ENCODE results near the gene CHCHD1.
"Not testable (repeated sequence)": the region's sequence is repeated elsewhere in the genome, so short reads cannot be mapped to it uniquely, and the experiment has no call there.

Gene CHCHD1

GRCh38 chr10:73814276-73814895 is 32.5 kb downstream of the CHCHD1 start:
- DNase-seq, result no peak

GRCh38 chr10:73814896-73815718 is 33.3 kb downstream of the CHCHD1 start:
- no peak for DNase-seq

GRCh38 chr10:73815719-73816030 is 33.8 kb downstream of the CHCHD1 start:
- DNase-seq, result no peak

GRCh38 chr10:73816917-73817729 is 35.3 kb downstream of the CHCHD1 start:
- no peak for DNase-seq

DNA sequence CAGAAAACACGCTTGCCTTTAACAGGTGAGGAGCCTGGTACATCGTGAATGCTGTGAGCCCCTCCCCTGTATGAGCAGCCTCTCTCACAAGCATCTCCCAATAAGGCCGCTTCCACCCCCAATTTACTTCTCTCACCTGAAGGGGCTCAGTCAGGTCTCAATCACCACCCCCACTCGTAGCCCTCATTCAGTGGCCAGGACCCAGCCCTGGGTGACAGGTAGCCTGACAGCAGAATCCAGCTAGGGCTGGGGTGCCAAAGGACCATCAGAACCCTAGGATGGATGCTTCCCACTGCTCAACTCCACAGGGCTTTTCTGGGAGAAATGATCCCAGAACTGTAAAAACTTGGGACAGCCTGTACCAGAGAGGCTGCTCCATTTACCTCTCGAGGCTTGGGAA is 36.0 kb downstream of the CHCHD1 start:
- DNase-seq, result no peak

- no peak for DNase-seq
Measured at GRCh38 chr10:73818402-73818801, 36.6 kb downstream of the CHCHD1 start.

DNA sequence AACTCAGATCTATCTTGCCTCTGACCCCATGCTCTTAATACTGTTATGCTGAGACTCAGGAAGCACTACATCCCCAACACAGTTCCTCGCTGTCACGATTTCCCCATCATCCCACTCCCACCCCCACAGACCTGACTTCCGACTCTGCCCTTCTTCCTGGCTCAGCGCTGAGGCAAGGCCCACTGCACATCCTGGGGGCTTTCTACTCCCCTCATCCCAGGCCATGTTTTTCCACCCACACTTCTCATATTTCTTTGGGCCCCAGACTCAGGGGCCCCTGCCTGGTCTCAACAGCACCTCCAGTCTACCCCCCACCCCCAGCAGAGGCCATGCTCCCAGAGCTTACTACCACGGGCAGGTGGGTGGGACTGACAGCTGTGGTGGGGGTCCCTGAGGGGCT is 37.2 kb downstream of the CHCHD1 start:
- no peak for DNase-seq

- no peak for DNase-seq
Measured at GRCh38 chr10:73819513-73820093, 37.8 kb downstream of the CHCHD1 start.

DNA sequence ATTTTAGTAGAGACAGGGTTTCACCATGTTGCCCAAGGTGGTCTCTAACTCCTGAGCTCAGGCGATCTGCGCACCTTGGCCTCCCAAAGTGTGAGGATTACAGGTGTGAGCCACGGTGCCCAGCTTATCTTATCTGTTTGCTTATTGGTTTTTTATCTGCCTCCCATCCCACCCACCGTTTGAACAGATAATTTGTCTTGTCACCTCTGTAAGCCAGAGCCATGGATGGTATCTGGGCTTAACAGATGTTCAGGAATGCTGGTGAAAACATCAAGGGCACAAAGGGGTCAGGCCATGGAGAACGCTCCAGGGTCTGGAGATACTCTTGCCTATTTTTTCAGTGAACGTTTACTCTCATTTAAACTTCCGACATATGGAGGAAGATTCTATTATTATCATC is 41.5 kb downstream of the CHCHD1 start:
- no peak for DNase-seq

GRCh38 chr10:73824146-73824725 is 42.4 kb downstream of the CHCHD1 start:
- no peak for DNase-seq

DNA sequence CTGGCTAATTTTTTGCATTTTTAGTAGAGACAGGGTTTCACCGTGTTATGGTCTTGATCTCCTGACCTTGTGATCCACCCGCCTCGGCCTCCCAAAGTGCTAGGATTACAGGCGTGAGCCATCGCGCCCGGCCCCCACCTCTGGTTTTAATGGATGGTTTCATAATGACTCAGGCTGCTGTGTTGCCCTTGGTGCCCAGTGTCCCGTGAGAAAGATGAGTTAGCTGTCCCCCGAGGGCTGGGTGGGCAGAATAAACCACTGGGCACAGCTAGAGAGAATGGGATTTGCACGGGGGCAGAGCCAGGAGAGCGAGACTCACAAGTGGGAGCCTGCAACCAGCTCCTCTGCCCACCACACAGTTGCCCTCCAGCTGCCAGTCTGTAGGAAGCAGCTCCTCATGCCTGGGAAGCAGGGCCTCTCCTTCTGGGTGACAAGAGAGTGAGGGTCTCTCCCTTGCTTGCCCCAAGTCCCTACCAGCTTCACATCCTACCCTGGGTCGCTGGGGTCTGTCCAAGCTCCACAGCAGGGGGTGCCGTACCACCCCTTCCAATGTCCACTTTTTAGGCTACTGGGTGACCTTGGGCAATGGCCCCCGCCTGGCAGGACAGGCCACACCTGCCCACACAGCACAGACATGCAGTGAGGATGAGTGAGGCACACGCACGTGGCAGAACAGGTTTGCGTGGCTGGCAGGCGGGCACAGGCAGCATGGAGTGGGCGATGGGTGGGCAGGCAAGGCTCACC is 45.7 kb downstream of the CHCHD1 start:
- no peak for DNase-seq

DNA sequence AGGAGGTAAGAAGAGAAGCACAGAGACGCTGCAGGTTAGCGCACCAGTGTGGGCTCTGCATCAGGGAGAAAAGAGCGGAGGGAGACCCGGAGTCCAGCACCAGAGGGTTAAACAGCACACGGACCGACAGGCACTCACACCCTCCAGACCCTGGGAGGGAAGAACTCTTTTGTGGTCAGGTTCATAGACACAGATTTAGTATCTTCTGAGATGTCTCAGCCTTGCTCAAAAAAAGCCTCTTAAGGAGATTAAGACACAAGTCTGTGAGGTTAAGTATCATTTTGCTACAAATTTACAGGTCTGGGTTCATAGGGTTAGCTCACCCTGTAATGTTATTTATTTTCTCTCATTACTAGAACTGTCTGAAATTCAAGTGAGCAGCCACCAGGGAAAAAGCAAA is 46.3 kb downstream of the CHCHD1 start:
- no peak for DNase-seq

DNA sequence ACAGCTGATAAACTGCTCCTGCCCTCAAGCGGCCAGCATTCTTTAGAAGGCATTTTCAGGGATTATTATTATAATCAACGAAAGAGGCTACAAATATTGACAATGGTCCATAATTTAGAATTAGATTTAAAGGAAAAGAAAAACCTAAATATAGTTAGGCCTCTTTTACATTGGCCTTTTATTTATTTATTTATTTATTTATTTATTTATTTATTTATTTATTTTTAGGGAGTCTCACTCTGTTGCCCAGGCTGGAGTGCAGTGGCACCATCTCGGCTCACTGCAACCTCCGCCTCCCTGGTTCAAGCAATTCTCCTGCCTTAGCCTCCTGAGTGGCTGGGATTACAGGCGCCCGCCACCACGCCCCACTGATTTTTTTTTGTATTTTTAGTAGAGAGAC is 47.2 kb downstream of the CHCHD1 start:
- DNase-seq, result not testable (repeated sequence)

All from NCI-H2107 (cell line).